Measurements from ENCODE around the gene CUX1.

DNA sequence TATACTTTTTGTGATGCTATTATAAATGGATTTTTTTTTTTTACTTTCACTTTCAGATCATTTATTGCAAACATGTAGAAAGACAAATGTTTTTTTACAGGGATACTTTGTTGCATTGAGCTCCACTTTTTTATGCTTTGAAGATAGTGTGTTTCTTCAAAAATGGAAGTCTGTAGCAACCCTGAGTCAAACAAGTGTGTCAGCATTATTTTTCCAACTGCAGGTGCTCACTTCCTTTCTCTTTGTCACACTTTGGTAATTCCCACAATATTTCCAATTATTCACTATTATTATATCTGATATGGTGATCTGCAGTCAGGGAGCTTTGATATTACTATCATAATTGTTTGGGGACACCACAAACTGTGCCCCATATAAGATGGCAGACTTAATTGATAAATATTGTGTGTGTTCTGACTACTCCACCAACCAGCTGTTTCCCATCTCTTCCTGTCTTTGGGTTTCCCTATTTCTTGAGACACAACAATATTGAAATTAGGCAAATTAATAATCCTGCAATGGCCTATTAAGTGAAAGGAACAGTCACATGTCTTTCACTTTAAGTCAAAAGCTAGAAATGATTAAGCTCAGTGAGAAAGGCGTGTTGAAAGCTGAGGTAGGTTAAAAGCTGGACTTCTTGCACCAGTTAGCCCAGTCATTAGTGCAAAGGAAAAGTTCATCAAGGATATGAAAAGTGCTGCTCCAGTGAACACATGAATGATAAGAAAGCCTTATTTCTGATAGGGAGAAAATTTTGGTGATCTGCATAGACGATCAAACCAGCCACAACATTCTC is 238.0 kb downstream of the CUX1 start:
- TF ChIP-seq EZH2 (IDR thresholded peaks at IDR 0.05; ENCODE audit: borderline replicate concordance, low read depth, low read length, severe bottlenecking), result no peak
- TF ChIP-seq, protein P1, sequence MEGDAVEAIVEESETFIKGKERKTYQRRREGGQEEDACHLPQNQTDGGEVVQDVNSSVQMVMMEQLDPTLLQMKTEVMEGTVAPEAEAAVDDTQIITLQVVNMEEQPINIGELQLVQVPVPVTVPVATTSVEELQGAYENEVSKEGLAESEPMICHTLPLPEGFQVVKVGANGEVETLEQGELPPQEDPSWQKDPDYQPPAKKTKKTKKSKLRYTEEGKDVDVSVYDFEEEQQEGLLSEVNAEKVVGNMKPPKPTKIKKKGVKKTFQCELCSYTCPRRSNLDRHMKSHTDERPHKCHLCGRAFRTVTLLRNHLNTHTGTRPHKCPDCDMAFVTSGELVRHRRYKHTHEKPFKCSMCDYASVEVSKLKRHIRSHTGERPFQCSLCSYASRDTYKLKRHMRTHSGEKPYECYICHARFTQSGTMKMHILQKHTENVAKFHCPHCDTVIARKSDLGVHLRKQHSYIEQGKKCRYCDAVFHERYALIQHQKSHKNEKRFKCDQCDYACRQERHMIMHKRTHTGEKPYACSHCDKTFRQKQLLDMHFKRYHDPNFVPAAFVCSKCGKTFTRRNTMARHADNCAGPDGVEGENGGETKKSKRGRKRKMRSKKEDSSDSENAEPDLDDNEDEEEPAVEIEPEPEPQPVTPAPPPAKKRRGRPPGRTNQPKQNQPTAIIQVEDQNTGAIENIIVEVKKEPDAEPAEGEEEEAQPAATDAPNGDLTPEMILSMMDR (IDR thresholded peaks at IDR 0.05; ENCODE audit: borderline replicate concordance, extremely low read depth, low read length, poor library complexity, severe bottlenecking), result no peak
